Right atrium auricular region (tissue), 2 donors: ENCODE data around the gene NANOS3. TPM values are rescaled to one million over a fixed set of nuclear protein-coding genes. Genes with fewer than 3 reads are reported as not detected.

ENCODE experiments used
- DNase-seq: peaks from one replicate; pipeline ENCODE4 v3.0.0-alpha.2; 2019; ENCODE audit warnings: low spot score
- H3K27ac ChIP-seq, 2 donors: fragments of 200-600 bp; sonication (generic); 1 replicate in 1 of 2; 2 replicates in 1 of 2; pipeline ENCODE4 v1.5.1; 2016 to 2019
- H3K27me3 ChIP-seq, 2 donors: fragments of 200-600 bp; sonication (generic); one replicate each; pipeline versions ENCODE4 v1.5.1 to v1.6.0; 2017 to 2019
- H3K36me3 ChIP-seq: fragments of 200-600 bp; sonication (generic); one replicate; pipeline ENCODE4 v1.5.1; 2016
- H3K4me1 ChIP-seq, 2 donors: fragments of 200-600 bp; sonication (generic); one replicate each; pipeline versions ENCODE4 v1.5.1 to v1.6.0; 2017 to 2019
- H3K4me3 ChIP-seq, 2 donors: fragments of 200-600 bp; sonication (generic); 1 replicate in 1 of 2; 2 replicates in 1 of 2; pipeline ENCODE4 v1.5.1; 2017 to 2019; ENCODE audit warnings: mild to moderate bottlenecking in 1 of 2, moderate library complexity in 1 of 2
- H3K9me3 ChIP-seq, 2 donors: fragments of 200-600 bp; sonication (generic); one replicate each; pipeline ENCODE4 v1.5.1; 2019
- CTCF ChIP-seq, 2 donors: fragments of 200-600 bp; sonication (generic); IDR thresholded peaks; one replicate each; pipeline ENCODE4 v1.5.1; 2019; ENCODE audit warnings: antibody characterized with exemption in 2 of 2
- total RNA-seq, 2 donors: library from RNA; depleted of rRNA; stranded (reverse); fragments of >200 nt; gene quantifications; one replicate each; pipeline ENCODE4 v1.1.0, GENCODE V29; 2016

NANOS3 gene
- total RNA-seq, 2 donors from 2014 or later = not detected

DNA sequence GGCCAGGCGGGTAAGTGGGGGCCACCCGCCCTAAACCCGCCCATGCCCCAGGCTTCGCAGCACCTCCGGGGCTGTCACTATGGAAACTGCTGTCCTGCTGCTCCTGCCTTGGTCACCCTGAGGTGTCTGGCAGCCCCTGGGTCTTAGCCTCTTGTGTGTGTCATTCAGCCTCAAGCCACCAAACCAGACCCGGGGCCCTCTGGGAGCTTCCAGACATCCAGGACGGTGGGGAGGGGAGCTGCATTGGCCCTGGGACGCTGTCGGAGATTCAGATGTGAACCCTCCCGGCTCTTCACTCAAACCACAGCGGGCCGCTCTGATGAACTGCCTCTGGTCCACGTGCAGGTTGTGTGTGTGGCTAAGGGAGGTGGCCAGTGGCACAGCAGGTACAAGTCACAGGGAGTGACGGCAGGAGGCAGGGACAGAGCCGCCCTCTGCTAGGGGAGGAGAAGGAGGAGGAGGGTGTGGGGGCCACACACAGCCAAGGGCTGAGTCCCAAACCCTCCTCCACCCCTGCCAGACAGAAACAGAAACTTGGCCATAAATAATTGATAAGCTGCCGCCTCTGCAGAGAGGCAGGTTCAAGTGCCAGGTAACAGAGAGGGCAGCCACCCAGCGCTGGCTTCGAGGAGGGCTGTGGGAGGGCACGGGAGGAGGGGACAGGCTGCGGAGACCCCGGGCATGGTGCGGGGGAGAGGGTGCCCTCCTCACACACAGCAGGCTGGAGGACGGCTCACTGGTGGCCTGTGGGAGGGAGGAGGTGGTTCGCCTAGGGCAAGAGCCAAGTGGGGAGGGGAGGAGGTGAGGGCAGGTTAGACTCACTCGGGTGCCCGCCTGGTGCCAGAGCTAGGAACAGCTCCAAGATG lies 8.0 kb downstream of the NANOS3 start:
- Histone ChIP-seq H3K27me3 (no peaks in the 10 kb centered on the region), H3K9me3 (no peaks in the 10 kb centered on the region), H3K4me3 (no peak overlapping the region), H3K27ac (no peak overlapping the region), H3K36me3 (no peaks in the 10 kb centered on the region), H3K4me1 (peaks cover 0 to 16% of the 10 kb centered on the region in 2 donors)
- DNase-seq = no peak
- no peak for TF ChIP-seq CTCF (IDR thresholded peaks at IDR 0.05)

- Histone ChIP-seq H3K27me3 (no peaks in the 10 kb centered on the region), H3K4me1 (peaks cover 0 to 8% of the 10 kb centered on the region in 2 donors), H3K4me3 (no peak overlapping the region), H3K27ac (no peak overlapping the region), H3K36me3 (no peaks in the 10 kb centered on the region), H3K9me3 (no peaks in the 10 kb centered on the region)
- TF ChIP-seq CTCF (IDR thresholded peaks at IDR 0.05) = no peak
- no peak for DNase-seq
Measured at GRCh38 chr19:13885826-13886365, 9.0 kb downstream of the NANOS3 start.

GRCh38 chr19:13887018-13887436 lies 10.1 kb downstream of the NANOS3 start:
- DNase-seq = no peak
- Histone ChIP-seq H3K27me3 (no peaks in the 10 kb centered on the region), H3K27ac (no peak overlapping the region), H3K9me3 (no peaks in the 10 kb centered on the region), H3K4me1 (no peaks in the 10 kb centered on the region), H3K4me3 (no peak overlapping the region), H3K36me3 (no peaks in the 10 kb centered on the region)
- no peak for TF ChIP-seq CTCF (IDR thresholded peaks at IDR 0.05)

DNA sequence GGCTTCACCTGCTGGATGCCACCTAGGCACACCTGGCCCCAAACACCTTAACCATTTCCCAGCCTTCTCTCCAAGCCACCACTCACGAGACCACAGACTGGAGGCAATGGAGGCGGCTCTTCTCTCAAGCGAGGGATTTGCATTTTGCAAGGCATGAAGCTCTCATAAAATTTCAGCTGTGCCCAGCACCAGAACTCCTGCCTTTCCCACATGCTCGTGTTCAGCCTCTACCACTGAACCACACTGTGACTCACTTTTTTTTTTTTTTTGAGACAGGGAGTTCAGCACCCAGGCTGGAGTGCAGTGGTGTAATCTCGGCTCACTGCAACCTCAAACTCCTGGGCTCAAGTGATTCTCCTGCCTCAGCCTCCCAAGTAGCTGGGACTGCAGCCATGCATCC lies 10.6 kb downstream of the NANOS3 start:
- H3K36me3 ChIP-seq = no peaks in the 10 kb centered on the region
- no peaks in the 10 kb centered on the region for H3K27me3 ChIP-seq
- no peak for TF ChIP-seq CTCF (IDR thresholded peaks at IDR 0.05)
- H3K4me3 ChIP-seq = no peak overlapping the region
- H3K27ac ChIP-seq = no peak overlapping the region
- H3K4me1 ChIP-seq = no peaks in the 10 kb centered on the region
- no peaks in the 10 kb centered on the region for H3K9me3 ChIP-seq
- no peak for DNase-seq

GRCh38 chr19:13888281-13888680 lies 11.3 kb downstream of the NANOS3 start:
- Histone ChIP-seq H3K27ac (no peak overlapping the region), H3K36me3 (no peaks in the 10 kb centered on the region), H3K27me3 (no peaks in the 10 kb centered on the region), H3K4me3 (no peak overlapping the region), H3K4me1 (no peaks in the 10 kb centered on the region), H3K9me3 (no peaks in the 10 kb centered on the region)
- TF ChIP-seq CTCF (IDR thresholded peaks at IDR 0.05) = no peak
- DNase-seq = no peak
